Kidney capillary endothelial cell (primary cell): ENCODE data around the gene SLA2.
"Not testable (repeated sequence)": the region's sequence is repeated elsewhere in the genome, so short reads cannot be mapped to it uniquely, and the experiment has no call there.

Experiments used
- DNase-seq: peaks from one replicate; pipeline ENCODE4 v3.0.0-alpha.2; 2018; ENCODE audit warnings: low spot score

Gene SLA2

DNA sequence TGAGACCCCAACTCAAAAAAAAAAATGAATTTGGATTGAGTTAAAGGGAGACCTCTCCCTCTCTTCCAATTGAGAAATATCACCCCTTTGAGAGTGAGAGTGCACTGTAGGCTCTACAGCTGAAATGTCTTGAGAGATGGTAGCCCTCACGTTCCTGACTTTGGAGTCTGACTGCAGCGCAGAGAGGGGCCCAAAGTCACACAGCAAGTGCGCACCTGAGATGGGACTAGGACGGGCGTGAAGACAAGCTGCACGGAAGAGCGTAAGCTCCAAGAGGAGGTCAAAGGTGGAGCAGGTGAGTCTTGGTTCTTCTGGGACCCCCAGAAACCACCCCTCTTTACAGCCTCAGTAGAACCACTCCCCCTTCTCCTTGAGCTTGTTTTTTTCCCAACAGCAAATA lies 643 bp downstream of the SLA2 start:
- DNase-seq, result no peak

DNA sequence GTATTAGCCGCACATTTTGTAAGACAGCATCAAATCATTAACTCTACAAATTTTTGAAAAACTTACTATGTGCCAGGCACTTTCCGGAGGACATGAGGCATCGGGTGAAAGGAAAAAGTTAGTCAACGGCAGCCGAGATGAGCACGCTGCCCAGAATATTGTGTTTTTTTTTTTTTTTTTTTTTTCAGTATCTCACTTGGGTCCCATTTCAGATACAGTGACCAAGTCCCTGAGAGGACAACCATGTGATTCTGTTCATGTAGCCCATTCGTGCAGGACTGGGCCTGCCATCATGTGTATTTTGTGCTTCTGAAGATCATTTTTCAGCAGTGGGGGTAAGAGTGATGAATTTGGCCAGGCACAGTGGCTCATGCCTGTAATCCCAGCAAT lies 1.3 kb downstream of the SLA2 start:
- DNase-seq, result no peak

DNA sequence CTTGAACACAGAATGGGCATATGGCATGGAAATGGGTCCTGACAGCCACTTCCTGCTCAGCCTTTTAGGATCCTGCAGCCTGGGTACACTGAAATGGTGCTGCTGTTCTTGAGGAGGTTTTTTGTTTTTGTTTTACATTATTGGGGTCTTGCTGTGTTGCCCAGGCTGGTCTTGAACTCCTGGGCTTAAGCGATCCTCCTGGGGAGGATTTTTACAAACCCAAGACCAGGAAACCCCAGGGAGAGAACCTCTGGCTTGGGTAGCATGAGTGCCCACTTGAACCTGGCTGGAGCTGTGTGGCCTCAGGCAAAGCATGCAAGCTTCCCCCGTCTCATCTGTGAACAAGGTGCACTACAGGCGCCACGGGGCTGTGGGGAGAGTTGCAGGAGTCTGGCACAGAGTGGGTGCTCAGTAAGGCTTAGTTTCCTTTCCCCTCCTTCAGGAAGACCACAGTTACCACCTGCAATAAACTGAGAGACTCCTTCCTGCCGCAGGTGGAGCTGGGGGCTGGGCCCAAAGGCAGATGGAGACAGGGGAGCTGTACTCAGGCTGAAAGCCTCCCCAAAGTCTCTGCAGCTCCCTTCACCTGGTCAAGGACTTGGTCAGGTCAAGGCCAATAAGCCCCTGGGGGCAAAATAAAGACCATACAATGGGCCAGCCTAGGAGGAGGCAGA lies 1.8 kb downstream of the SLA2 start:
- no peak for DNase-seq

DNA sequence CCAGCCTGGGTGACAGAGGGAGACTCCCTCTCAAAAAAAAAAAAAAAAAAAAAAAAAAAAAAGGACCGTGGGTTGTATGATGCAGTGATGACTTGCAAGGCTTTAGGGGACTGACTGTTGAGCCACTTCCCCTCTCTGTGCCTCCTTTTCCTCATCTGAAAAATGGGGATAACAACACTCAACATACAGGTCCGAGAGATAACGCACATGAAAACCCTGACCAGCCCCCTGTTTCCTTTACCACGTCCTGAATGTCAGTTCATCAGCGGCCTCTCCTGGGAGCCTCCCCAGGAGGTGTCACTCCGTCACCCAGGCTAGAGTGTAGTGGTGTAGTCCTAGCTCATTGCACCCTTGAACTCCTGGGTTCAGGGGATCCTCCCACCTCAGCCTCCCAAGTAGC lies 3.9 kb downstream of the SLA2 start:
- DNase-seq, result no peak

DNA sequence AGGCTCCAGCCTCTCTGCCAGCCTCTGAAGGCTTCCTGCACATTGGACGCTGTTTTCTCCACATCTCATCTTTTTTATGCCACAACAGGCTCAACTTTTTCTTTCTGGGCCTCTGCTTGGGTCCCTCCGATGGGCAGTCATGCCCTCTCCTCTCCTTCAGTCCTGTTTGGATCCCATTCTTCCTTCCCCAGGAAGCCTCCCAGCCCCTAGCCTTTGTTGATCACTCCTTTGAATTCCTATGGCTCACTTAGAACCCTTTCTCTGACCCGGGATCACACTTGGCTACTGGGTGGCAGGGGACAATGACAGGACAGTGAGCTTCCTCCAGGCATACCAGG lies 4.5 kb downstream of the SLA2 start:
- no peak for DNase-seq

DNA sequence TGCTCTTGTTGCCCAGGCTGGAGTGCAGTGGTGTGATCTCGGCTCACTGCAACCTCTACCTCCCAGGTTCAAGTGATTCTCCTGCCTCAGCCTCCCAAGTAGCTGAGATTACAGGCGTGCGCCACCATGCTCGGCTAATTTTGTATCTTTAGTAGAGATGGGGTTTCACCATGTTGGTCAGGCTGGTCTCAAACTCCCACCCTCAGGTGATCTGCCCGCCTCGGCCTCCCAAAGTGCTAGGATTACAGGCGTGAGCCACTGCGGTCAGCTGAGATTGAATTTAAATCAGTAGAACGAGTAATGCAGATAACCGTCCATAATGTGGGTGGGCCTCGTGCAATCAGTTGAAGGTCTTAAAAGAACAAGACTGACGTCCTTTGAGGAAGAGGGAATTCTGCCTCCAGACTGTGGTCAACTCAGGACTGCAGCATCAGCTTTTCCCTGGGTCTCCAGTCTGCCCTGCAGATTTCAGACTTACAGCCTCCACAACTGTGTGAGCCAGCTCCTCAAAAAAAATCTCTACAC lies 7.1 kb downstream of the SLA2 start:
- not testable (repeated sequence) for DNase-seq

DNA sequence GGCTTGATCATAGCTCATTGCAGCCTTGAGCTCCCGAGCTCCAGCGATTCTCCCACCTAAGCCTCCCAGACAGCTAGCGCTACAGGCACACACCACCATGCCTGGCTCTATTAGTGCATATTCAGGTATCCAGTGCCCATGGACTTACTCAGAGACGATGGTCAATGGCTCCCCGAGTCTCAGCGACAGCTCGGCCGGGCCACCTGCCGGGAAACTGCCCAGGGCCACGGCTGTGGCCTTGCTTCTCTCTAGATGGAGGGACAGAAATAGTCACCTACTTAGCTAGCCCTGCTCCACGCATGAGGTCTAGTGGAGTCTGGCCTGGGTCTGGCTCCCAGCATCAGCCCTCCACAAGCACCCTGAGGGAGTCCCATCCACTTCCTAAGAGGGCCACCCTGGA lies 11.7 kb downstream of the SLA2 start:
- DNase-seq, result no peak

DNA sequence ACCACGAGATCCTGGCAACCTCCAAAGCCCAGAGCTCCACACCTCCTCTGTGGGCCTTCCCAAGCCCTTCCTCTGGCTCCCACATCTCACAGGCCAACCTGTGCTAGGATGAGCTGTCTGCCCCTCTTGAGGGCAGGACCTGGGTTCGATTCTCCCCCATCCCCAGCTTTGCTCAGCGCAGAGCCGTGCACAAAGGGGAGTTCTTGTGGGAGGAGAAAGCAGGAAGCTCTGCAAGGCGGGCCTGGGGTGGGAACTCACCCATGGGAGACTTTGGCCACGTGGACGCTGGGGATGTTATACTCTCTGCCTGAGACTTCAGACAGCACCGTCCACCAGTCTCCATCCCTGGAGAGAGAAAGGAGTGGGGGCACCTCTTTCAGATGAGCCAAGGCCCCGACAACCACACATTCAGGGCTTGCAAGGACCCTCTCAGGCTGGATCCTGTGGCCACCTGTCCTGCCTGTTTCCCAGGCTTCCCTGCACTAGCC lies 12.7 kb downstream of the SLA2 start:
- no peak for DNase-seq

DNA sequence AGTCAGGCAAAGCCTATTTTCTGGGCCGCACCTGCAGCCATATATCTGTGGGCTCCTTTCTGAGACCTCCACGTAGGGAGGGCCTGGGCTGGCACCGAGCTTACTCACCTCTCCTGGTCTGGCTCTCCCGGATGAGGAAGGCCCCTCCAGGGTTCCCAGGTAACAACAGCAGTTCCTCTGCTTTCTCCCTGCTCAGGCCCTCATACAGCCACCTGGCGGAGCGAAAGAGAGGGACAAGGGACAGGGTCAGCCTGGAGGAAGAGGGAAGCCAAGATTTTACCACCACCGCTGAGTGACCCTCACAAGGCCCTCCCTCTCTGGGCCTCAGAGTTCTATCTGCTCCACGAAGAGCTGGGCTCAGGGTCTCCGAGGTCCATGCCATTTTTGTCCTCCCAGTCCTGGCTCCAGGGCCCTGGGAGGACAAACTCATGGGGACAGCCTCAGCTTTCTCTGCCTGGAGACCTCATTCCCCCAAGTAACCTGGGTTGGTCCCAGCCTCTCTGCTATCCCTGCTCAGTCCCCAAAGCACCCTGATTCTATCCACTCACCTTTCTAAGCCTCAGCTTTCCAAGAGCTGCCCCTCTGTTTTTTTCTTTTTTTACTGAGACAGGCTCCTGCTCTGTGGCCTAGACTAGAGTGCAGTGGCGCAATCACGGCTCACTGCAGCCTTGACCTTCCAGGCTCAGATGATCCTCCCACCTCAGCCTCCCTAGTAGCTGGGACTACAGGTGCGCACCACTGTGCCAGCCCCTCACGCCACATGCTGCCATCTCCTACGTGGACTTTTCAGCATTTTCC lies 13.3 kb downstream of the SLA2 start:
- no peak for DNase-seq

DNA sequence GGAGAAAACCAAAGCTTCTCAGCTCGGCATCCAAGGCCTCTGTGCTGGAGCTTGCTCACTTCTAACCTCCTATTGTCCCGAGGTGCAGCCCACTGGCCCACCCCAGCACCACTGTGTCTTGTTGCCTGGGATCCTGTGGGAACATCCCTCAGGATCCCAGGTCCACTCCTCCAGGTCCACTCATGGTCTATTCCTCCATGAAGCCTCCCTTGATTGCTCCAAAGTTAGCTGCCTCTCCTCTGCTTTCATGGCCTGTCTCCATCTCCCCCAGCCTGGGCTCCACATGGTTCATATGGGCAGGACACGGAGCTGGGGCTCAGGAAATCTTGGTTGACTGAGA lies 13.9 kb downstream of the SLA2 start:
- no peak for DNase-seq

DNA sequence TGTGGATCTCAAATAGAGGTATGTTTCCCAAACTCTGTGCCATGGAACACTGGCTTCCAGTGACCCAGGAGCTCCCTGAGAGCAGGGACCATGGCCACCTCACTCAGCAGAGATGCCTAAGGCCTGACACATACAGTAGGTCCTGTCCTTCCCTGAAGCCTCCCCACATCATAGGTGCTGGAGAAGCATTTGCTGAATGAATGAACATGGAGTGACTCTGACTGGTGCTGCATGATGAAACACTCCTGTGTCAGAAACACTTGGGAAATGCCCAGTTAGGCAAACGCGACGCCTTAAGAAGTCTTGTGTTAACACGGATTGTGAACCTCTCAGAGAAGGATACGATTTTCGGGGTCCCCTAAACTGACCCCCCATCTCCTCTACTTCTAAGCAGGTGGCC lies 14.3 kb downstream of the SLA2 start:
- DNase-seq, result no peak

DNA sequence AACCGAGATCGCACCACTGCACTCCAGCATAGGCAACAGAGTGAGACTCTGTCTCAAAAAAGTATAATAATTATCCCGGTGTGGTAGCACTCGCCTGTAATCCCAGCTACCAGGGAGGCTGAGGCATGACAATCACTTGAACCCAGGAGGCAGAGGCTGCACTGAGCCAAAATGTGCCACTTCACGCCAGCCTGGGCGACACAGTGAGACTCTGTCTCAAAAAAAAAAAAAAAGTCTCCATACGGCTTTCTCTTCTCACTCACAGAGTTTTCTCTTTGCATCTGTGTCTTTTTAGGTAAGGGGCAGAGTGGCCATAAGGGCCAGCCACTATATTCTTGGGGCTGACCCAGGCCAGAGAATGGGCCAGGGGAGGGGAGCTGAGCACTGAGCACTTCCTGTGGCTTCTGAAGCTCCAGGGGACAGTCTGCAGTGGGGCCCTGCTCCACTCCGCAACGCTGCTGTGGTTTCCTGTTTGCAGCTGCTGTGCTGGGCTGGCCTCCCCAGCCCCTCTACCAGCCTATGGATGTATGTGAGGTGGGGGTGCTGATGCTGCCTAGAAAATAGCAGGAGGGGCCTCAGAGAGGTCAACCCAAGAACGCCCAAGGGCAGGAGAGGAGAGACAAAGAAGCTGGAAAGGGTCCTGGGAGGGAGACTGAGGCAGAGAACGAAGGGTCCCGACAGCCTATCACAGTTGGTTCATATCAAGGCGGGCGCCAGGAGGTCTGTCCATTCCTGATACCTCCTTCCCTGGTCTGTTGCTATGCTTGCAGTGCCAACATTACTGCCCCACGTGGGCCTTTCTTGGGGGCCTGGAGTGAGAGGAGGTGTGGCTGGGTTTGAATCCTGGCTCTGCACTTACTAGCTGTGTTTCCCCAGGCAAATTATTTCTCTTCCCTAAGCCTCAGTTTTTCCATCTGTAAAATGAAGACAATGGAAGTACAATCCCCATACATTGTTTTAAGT lies 16.0 kb downstream of the SLA2 start:
- no peak for DNase-seq

DNA sequence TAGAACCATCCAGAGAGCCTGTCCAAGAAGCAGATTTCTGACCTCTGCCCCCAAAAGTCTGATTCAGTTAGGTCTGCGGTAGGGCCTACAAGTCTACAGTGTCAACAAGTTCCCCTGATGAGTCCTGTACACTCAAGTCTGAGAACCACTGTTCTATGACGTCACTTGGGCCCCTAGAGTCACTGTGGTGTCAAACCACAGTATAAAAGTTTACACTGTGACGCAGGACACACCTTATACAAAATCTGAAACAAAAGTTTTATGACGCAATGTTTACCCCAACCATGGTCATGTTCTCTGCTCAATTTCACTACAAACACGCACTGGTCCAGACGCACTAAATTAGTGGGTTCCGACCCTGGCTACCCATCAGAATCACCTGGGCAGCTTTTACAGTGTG lies 17.9 kb downstream of the SLA2 start:
- no peak for DNase-seq

DNA sequence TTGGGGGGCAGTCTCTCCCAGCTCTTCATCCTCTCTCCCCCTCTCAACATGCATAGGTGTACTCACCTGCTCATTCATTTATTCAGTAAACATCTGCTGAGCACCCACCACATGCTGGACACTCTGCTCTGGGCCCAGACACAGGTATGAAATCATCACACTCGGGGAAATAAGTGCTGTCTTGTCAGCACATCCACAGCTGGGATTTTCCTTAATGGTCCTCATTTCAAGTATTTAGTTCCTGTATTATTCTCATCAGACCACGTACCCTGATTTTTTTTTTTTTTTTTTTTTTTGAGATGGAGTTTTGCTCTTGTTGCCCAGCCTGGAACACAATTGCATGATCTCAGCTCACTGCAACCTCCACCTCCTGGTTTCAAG lies 21.1 kb downstream of the SLA2 start:
- DNase-seq, result no peak

DNA sequence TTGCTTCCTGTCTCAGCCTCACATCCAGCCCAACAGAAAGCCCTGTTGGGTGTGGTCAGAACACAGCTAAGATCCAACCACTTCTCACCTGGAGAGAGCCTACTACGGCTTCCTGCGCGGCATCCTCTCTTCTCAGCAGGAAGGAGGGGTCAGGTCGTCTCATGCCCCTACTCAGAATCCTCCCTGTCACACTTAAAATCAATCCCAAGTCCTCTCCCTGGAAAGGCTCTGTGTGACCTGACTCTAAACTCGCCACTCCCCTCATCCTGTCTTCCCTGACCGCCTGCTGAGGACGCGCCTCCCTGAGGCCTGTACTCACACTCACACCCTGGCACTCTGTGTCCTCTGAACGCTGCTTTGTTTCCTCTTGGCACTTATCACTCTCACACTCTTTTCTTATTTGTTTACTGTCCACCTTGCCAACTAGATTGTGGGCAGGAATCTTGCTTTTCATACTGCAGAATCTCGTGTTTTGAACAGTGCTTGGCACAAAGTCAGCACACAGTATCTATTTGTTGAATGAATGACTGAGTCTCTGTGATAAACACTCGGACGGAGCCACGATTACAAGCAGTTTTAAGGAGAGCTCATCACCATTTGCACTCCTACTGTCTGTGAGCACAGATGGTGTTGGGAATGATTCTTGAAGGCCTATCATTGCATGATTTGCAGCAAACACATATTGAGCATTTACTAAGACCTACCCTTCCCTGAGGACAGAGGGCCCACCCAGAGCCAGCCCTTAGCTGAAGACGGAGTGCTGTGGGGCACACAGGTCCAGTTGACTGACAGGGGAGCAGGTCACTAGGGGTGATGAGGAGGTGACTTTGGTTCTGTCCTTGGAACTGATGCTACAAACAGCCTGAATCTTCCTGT lies 21.7 kb downstream of the SLA2 start:
- DNase-seq, result no peak

DNA sequence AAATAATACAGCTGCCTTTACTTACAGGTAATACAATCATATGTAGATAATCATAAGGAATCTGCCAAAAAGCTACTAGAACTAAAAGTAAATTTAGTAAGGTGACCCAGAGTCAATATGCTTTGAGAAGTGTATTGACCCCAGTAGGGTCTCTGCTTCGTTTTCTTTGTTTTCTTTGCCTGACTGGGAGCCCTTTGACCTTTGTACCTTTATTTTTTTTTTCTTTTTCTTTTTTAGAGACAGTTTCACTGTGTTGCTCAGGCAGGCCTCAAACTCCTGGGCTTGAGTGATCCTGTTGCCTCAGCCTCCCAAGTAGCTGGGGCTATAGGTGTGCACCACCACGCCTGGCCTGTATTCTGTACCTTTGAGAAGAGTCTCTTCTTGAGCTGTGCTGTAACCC lies 22.6 kb downstream of the SLA2 start:
- no peak for DNase-seq

DNA sequence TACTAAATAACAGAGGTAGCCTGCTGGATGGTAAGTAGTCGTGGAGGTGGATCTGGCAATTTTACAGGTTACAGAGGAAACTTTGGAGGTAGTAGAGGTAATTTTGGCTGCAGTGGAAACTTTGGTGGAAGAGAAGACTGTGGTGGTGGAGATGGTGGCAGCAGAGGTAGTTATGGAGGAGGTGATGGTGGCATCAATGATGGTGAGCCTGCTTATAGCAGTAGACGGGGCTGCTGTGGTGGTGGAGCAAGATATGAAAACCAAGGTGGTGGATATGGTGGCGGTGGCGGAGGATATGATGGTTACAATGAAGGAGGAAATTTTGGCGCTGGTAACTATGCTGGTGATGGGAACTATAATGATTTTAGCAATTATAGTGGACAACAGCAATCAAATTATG lies 25.1 kb downstream of the SLA2 start:
- no peak for DNase-seq

DNA sequence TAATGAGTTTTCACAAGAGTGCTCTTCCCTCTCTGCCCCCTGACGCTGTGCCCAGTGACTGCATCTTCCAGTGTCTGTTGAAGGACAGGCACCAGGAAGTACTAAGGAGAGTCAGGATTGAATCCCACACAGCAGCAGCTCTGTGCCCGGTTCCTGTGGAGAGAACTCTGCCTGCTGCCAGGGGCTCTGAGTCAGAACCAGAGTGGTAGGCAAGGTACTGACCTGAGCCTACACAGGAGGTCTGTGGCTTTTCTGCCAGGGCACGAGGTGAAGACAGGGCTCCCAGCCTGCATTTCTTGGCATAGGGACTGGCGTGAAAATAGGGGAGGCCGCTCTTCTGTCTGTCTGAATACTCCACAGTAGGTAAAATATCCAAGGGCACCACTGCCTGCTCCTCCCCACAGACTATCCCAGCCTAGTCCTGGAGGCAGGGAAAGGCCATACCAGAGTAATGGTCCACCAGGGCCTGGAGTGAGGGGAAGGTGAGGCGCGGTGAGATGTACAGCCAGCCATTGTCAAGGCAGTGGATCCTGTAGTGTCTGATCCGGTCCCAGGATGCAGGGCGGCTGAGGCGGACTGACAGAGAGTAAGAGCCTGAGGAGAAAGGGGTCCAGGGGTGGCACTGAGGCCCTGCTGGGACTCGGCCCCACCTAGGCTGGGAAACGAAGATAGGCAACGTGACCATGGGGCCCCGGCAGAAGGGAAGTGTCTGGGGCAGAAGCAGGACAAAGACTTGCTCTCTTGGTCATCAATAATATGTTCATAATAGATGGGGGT lies 31.0 kb downstream of the SLA2 start:
- DNase-seq, result no peak

DNA sequence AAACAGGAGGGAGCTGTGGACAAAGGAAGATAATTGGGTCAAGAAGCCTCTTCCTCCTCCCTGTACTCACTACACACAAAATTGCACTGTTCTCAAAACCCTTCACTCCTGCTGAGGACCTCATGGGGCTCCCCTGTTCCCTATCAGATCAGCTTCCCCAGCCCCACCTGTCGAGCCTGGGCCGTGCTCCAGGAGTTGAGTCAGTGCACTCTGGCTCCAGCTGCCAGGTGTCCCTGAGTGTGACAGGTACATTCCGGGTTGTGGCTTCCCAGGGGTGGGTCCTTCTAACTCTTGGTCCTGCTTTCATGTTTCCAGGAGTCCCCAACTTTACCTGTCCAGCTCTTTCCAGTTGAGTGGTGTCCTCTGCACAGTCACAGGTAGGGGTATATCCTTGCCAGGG lies 32.0 kb downstream of the SLA2 start:
- DNase-seq, result no peak

DNA sequence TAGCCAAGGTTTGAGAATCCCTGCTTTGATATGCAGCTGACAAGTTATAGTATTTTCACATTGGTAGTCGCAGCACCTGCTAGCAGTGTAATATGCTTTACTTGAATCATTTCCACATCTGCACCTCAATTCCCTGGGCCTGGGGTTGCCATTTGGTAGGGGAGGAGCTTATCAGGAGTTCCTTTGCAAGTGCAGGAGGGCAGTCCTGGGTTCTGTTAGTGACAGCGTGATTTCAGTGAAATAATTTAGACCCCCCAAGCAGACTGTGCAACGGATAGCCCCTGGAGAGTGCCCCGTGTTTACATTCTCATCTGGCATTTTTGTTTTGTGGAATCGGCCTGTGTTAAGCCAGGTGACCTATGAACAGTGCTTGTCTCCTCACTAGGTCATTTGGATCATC lies 34.4 kb downstream of the SLA2 start:
- DNase-seq, result no peak

DNA sequence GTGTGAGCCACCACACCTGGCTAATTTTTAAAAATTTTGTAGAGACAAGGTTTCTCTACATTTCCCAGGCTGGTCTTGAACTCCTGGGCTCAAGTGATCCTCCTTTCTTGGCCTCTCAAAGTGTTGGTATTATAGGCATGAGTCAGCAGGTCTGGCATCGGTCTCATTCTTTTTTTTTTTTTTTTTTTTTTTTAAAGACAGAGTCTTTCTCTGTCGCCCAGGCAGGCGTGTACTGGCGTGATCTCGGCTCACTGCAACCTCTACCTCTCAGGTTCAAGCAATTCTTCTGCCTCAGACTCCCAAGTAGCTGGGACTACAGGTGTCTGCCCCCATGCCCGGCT lies 37.6 kb downstream of the SLA2 start:
- not testable (repeated sequence) for DNase-seq
